HL-60/S4 treated with phorbol 12-myristate 13-acetate at 8.2 ng/mL for 4 days and 3 days (cell line): ENCODE data around the gene SLC35F6.
"Not testable (repeated sequence)": the region's sequence is repeated elsewhere in the genome, so short reads cannot be mapped to it uniquely, and the experiment has no call there.

Experiments used
- in situ Hi-C: fragments of 300-500 bp; cut with MboI; formaldehyde crosslinking; loops from 2 replicates; pipeline ENCODE4 v1.15.0; 2022; ENCODE audit warnings: low sequenced_read_pairs

SLC35F6 gene

GRCh38 chr2:26754972-26755670 is 9.0 kb upstream of the SLC35F6 start:
- in situ Hi-C loops, result loop anchor here (10.0 kb wide), 1 partner anchor 140 kb away; no protein-coding TSS in a partner anchor

GRCh38 chr2:26756337-26756736 is 7.7 kb upstream of the SLC35F6 start:
- in situ Hi-C loops, result loop anchor here (10.0 kb wide), 1 partner anchor 142 kb away; no protein-coding TSS in a partner anchor

- in situ Hi-C loops, result loop anchor here (10.0 kb wide), 1 partner anchor 143 kb away; no protein-coding TSS in a partner anchor
Measured at GRCh38 chr2:26757873-26758789, 6.0 kb upstream of the SLC35F6 start.

DNA sequence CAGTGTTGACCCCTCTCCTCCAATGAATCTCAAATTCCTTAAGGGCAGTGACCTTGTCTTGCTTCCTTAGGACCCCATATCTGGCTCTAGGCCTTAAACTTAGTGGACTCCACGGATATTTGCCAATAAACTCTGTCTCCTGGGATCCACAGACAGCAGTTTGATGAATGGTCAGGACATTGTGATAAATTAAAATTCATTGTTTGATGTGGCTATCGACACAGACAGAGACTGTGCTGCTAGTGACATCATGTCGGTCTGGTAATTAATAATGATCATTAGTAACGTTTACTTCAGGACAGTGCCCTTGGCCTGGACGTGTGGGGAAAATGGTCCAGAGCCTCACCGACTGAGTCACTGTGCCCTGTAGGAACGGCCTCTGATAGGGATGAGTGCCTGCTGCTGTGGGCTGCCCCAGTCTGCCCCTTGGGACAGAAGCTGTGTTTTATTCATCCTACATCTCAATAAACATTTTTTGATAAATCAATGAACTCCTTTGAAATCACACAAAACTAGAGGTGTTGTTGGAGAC is 5.2 kb upstream of the SLC35F6 start:
- in situ Hi-C loops, result loop anchor here (10.0 kb wide), 1 partner anchor 144 kb away; no protein-coding TSS in a partner anchor

DNA sequence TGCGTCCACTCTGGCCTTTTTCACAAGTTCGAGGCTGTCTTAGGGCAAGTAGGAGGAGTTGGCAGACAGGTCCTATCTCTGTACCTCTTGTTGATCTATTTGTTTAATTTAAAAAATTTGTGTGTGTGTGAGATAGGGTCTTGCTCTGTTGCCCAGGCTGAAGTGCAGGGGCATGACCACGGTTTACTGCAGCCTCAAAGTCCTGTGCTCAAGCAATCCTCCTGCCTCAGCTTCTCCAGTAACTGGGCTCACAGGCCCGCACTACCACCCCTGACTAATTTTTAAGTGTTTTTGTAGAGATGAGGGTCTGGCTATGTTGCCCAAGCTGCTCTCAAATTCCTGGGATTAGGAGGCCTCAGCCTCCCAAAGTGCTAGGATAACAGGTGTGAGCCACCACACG is 4.2 kb upstream of the SLC35F6 start:
- in situ Hi-C loops, result loop anchor here (10.0 kb wide), 1 partner anchor 145 kb away; no protein-coding TSS in a partner anchor

GRCh38 chr2:26760991-26761390 is 3.1 kb upstream of the SLC35F6 start:
- in situ Hi-C loops, result not testable (repeated sequence)

DNA sequence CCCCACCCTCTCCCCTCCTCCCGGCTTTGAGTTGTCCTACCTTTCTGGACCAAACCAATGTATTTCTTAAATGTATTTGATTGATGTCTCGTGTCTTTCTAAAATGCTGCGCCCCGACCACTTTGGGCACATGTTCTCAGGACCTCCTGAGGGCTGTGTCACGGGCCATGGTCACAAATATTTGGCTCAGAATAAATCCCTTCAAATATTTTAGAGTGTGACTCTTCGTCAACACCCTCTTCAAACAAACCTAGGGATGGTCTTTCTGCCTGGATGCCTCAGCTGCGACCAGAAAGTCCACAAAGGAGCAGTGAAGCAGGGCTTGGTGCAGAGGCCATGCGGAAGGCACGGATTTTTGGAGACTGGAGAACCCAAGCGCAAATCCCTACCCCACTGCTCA is 1.1 kb upstream of the SLC35F6 start:
- in situ Hi-C loops, result no loop called here

- in situ Hi-C loops, result no loop called here
Measured at GRCh38 chr2:26764906-26765305, 822 bp downstream of the SLC35F6 start.

- in situ Hi-C loops, result no loop called here
Measured at GRCh38 chr2:26765475-26766200, 1.6 kb downstream of the SLC35F6 start.

- in situ Hi-C loops, result no loop called here
Measured at GRCh38 chr2:26767129-26767528, 3.0 kb downstream of the SLC35F6 start.

DNA sequence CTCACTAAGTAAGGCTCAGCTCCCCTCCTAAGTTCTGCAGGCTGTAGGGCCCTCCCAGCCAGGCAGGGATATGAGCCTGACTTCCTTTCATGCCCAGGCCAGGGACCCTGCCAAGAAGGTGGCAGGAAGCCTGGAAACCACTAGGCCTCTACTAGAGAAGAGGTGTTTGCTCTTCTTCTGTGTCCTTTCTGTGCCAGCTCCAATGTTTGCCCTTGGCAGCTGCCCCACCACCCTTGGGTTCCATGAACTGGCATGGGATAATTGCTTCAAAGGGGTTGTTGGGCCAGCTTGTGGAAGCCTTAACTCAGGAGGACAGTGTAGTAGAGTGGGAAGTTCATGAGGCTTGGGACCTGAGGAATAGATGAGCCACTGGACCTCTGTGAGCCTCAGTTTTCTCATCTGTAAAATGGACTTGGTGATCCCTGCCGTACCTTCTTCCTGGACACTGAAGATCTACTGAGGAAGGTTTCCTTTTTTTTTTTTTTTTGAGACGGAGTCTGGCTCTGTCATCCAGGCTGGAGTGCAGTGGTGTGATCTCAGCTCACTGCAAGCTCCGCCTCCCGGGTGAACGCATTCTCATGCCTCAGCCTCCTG is 3.9 kb downstream of the SLC35F6 start:
- in situ Hi-C loops, result no loop called here

- in situ Hi-C loops, result no loop called here
Measured at GRCh38 chr2:26768759-26769088, 4.6 kb downstream of the SLC35F6 start.

DNA sequence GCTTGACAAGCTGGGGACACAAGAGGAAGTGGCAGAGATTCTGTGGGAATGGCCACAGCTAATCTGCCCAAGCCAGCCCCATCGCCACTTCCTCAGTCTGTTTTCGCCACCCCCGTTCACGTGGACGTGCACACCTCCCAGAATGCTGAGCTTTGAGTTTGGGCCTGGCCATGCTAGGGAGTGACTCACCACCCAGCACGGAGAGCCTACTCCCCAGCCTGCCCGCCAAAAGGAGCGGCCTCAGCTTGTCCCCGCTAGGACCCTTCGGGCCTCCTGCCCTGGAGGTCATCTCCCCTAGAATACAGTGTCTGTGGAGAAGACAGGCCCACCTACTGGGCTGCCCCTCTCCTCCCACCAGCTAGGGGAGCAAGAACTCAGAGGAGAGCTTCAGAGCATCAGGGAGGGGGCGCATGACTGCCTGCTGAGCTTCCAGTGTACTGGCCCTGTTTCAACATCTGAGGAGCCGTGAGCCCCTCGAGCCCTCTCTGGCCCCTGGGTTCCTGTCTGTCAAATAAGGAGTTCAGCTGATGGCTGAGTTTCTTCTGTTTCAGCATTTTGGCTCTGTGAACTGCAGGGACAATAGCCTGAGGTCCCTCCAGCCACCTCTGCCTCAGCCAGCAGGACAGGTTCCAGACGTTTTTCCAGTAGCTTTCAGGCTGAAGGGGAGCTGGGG is 5.1 kb downstream of the SLC35F6 start:
- in situ Hi-C loops, result no loop called here

DNA sequence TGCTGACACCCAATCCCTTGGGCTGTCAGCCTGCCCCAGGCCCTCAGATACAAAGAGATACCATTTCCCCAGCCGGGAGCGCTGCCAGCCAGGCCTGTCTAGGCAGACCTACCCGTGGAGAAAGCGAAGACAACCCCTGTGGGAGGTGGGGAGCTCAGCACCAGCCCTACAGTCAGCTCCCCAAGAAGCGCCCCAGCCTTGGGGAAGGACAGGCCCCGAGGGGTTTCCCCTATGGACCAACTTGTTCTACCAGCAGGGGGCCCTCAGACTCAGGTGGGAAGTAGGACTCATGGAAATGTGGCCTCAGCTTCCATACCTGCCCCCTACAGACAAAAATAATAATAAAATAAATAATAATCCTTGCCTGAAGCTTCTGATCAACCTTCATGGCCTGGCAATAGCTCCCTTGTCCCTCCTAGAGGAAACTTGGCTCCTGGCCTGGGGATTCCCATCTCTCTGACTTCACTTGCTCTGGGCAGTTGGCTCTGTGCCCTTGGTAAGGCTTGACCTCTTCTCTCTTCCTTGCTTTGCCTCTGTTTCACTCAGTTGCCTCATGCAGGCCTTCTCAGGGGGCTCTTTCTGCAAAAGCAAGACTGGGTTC is 7.0 kb downstream of the SLC35F6 start:
- in situ Hi-C loops, result no loop called here

DNA sequence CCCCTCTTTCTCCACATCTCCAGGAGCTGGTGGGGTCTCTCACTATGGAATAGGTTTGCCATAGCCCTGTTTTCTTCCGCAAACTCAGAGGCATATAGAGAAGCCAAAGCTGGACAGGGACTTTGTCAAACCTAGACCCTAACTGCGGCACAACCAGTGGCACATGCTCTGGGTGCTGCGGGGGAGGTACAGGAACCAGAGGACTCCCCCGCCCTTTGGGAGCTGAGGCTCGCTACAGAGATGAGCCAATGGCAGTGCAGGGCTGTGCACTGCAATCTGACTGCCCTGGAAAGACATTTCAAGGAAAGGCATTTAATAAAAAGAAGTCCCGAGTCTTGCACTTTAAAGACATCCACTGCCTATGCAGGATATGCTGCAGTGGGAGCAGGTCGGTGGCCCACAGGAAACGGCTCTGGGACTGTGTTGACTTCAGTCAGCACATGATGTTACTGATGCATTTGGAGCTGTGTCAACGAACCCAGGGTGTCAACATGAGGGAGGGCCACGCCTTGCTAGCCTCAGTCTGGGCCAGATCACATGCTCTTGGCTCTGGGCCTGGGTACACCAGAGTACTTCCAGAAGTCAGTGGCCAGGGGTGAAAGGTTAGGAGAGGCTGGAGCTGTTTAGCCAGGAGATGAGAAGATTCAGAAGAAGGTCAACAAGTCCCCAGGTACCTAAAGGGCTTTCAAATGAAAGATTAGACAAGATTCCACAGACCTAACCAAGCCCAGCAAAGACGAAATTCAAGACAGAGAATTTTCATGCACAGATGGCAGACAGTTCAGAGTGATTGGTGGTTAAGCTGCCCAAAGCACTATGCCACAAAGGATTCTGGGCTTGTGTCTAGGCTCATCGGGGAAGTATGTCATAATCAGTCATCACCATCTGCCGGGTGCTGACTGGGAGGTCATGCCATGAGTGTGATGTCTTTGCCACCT is 8.2 kb downstream of the SLC35F6 start:
- in situ Hi-C loops, result no loop called here

GRCh38 chr2:26776195-26776800 is 12.2 kb downstream of the SLC35F6 start:
- in situ Hi-C loops, result no loop called here

GRCh38 chr2:26778098-26778497 is 14.0 kb downstream of the SLC35F6 start:
- in situ Hi-C loops, result no loop called here

GRCh38 chr2:26778507-26778906 is 14.4 kb downstream of the SLC35F6 start:
- in situ Hi-C loops, result no loop called here
